ENCODE measurements around the gene PKD1L1.

DNA sequence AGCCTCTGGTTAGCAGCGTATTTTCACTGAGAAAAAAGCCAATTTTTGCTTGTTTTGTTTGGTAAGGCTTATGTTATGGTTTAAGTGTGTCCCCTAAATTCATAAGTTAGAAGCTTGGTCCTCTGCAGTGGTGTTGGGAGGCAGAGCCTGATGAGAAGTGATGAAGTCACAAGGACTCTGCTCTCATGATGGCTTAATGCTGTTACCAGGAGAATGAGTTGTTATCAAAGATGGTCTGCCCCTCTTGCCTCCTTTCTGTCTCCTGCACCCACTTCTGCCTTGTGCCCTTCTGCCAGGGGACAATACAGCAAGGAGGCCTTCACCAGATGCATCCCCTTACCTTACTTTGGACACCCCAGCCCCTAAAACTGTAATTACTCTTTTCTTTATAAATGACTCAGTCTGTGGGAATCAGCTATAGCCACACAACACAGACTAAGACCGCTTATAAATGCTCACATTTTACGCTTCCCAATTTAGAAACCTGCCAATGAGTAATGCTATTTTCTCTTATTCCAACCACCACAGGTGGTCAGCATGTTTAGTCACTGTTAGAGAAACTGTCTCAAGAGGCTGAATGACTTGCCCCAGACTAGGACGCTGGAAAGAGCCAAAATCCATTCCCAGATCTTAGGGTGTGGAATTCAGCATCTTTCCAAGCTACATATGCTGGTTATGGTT lies 6.1 kb upstream of the PKD1L1 start:
- no peak for TF ChIP-seq RAD21 (IDR thresholded peaks at IDR 0.05; ENCODE audit: low read depth)
- TF ChIP-seq FOXM1 (IDR thresholded peaks at IDR 0.05; ENCODE audit: borderline replicate concordance, low read depth), result no peak
- TF ChIP-seq YY1 (IDR thresholded peaks at IDR 0.05; ENCODE audit: low read depth), result no peak
